Activated CD4-positive, CD25-positive, alpha-beta regulatory T cell (primary cell): ENCODE data around the gene TRIM3.
"Not testable (repeated sequence)": the region's sequence is repeated elsewhere in the genome, so short reads cannot be mapped to it uniquely, and the experiment has no call there.

ENCODE experiments used
- DNase-seq, 4 experiments: peaks; one replicate each; lab custom pipeline; 2025; lab: John Stamatoyannopoulos, UW

TRIM3 gene

DNA sequence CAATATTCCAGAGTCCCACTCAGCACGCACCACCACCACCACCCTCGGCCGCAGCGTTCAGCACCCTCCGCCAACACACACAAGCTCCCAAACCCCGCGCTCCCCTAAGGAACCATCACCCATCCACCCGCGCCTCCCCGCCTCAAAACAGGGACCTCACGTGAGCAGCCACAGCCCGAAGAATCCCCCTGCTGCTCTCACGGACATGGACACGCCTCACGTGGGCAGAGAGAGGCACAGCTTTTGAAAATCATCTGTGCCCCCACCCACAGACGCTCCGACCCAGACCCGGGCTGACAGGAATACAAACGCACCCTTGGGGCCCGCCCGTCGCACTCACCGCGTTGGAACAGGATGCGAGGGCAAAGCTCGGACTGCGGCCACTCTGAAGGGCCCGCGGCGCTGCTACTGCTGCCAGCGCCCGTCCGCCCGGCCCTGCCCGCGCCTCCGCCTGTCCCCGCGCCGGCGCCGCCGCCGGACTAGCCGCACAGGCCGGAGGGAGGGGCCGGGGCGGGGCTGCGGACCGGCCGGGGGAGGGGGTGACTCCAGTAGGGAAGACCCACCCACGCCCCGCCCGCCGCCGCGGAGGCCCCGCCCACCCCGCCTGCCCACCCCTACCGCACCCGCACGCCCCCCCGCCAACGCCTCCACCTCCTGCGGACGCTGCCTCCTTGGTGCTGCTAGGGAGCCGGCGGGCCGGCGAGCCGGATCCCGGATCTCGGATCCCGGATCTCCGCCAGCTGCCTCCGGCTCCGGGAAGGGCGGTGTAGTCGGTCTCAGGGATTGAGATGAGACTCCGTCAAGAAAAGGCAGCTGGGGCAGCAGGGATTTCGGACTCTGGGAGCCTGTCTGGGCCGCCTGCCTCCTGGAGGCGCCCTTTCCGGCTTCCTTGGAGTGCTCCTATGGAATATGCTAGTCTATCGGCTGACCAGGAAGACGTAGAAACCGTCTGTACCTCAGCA is at the start of gene TRIM3:
Gene TRIM3 (minus strand): TSS at position 491 of the 962 bp plus-strand sequence. CDS start 8,246 bp downstream, outside the sequence.
- DNase-seq: peak; percentile 50 to 62 (median 56)

GRCh38 chr11:6523253-6523652 is 49.5 kb upstream of the TRIM3 start:
- DNase-seq: no peak

- not testable (repeated sequence) for DNase-seq
Observed at GRCh38 chr11:6521946-6522345, 48.2 kb upstream of the TRIM3 start.

GRCh38 chr11:6520265-6520664 is 46.5 kb upstream of the TRIM3 start:
- DNase-seq: no peak

DNA sequence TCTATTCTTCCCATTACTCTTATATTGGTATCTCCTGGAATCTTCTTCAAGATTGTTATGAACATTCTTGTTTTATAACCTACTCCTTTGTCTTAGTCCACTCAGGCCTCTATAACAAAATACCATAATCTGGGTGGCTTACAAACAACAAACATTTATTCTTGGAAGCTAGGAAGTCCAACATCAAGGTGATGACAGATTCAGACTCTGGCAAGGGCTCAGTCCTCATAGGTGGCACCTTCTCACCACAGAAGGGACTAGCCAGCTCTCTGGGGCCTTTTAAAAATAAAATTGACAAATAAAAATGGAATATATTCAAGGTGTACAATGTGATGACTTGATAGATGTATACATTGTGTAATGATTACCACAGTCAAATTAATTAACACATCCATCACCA is 43.1 kb upstream of the TRIM3 start:
- DNase-seq: no peak

GRCh38 chr11:6505577-6506240 is 32.0 kb upstream of the TRIM3 start:
- no peak for DNase-seq

DNA sequence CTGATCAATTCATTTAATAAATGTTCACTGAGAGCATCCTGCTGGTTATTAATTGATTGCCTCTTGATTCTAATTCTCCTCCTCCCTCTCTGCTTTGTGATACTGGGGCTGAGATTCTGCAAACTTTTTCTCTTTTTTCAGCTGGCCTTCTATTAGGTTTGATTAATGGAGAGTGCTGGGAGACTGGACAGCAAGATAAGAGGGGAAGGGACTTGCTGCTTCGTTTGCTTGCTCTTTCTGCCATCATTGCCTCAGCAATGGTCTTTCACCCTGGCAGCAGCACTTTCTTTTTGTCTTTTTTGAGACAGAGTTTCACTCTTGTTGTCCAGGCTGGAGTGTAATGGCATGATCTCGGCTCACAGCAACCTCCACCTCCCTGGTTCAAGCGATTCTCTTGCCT is 30.4 kb upstream of the TRIM3 start:
- no peak for DNase-seq

GRCh38 chr11:6502382-6502781 is 28.6 kb upstream of the TRIM3 start:
- no peak for DNase-seq

DNA sequence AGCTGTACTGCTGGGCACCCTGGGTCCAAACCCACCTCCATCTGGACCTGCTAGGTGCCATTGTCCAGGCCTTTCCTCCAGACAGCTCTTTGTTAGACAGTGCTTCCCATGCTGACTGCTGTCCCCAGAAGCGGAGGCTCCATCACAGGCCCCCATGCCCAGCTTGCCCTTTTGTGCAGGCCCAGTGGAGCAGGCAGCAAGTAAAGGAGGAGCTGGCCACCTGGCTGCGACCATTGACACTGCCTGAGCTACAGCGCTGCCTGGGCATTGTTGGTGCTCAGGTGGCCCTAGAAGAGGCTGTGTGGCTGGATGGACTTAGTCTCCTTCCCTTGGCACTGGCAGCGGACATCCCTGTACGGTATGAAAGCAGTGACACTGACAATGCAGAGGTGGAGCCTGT is 24.8 kb upstream of the TRIM3 start:
- DNase-seq: no peak

- no peak for DNase-seq
Observed at GRCh38 chr11:6498121-6498520, 24.4 kb upstream of the TRIM3 start.

GRCh38 chr11:6497069-6497839 is 23.5 kb upstream of the TRIM3 start, which contains the start of gene DNHD1:
DNHD1 (plus strand) TSS chr11:6497280; CDS start chr11:6498216, 936 bp downstream.
- DNase-seq: no peak

DNA sequence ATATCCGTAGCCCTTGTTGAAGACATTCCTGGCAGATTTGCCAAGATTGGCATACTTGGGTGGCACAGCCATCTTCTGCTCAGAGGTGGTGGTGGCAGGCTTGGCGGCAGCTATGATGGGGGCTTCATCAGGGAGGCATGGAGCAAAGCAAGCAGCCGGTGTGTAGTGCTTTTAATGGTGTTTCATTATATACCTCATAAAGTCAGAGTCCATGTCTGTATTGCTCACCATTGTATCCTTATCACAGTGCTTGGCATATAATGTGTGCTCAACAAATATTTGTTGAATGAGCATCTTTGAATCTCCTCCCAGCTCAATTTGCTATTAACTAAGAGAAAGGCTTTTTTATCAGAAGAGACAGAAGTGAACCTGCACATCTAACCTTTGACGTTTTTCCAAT is 15.6 kb upstream of the TRIM3 start:
- no peak for DNase-seq

DNA sequence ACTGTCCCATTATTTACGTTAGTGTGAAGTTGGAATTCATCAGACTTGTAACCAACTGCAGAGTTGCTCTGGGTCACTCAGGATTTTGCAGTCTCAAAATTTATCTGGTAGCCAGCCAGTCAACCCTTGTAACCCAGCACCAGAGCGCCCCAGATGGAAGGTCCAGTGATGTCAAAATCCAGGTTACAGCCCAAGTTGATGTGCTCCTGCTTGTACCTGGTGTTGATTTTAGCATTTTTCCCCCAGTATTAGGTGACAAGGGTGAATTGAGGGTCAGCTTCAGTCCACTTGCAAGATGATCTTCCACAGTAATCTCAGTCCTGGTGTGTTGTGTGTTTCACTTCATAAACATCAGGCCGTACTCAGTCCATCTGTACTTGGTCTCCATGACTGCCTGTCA is 15.1 kb upstream of the TRIM3 start:
- DNase-seq: no peak

GRCh38 chr11:6488342-6488741 is 14.6 kb upstream of the TRIM3 start:
- no peak for DNase-seq

DNA sequence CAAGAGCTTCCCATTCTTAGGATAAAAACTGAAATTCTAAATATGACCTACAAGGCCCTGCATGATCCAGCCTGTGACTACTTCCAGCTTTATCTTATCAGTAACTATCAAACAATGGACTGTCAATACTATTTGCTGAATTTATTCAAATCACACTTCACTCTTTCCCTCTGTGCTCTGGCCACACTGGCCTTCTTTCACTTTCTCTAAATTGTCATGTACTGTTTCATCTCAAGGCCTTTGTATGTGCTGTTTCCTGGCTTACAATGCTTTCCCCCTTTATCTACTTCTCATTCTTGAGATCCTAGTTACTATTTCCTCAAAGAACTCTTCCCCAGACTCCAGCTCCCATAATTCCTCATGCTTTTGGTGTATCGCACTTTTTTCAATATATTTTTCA is 13.2 kb upstream of the TRIM3 start:
- no peak for DNase-seq

DNA sequence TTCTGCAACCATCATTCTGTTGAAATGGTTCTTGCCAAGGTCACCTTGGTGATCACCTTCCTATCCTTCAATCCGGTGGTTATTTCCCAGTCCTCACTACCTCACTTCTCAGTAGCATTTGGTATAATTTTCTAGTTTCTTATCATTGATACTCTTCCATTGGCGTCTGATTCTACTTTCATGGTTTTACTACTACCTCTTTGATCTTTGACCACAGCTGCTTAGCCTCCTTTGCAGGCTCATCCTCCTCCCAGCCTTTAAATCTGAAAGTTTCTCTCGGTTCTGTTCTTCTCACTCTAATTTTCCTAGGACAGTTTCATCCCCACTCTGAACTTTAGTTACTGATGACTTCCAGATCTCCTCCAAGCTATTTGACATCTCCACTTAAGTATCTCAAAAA is 12.5 kb upstream of the TRIM3 start:
- DNase-seq: no peak

DNA sequence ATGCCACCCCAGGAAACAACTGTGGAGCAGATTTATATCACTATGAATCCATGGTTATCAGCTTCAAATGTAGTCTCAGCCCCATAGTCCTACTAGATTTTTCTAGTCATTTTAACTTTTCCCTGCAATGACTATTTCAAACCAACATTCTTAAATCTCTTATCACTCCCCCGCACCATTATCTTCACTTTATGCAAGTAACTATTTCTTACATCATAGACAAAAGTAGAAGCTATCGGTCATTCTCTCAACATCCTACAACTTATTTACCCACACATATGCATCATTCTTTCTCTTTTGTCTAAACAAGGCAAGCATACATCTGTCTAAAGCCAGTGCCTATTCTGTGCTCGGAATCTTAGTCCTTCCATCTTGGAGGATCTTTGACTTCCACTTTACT is 11.9 kb upstream of the TRIM3 start:
- no peak for DNase-seq

GRCh38 chr11:6483015-6483414 is 9.3 kb upstream of the TRIM3 start:
- DNase-seq: no peak

DNA sequence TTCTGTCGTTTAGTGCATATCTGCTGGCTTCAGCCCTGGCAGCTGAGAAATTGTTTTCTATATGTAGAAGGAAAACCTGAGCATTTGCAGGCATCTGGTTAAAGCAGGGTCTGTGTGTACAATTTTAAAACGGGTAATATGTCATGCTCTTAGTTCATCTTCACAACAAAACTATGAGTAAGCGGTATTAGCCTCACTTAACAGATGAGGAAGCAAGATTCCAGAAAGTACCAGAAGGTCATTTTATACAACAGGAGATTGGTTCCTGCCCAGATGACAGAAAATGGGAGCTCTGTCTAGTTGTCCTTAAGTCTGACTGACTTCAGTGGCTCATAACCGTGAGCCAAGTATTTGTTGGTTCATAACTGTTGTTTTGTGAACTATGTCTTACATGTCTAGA is 8.7 kb upstream of the TRIM3 start:
- DNase-seq: no peak

DNA sequence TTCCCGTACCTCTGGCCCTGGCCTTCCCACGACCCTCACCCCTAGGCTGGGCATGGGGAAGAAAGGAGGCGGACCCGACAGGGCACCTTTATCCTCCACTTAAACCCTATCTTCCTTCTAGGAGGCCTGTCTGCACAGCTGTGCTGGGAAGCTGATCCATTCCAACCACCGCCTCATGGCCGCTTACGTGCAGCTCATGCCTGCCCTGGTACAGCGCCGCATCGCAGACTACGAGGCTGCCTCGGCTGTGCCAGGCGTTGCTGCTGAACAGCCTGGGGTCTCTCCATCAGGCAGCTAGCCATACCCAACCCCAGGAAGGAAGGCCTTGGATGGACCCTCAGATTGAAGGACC is 8.2 kb upstream of the TRIM3 start:
- no peak for DNase-seq

GRCh38 chr11:6481012-6481923 is 7.5 kb upstream of the TRIM3 start, which contains the start of the genes ARFIP2 and TIMM10B:
ARFIP2 (minus strand) TSS chr11:6481331; CDS start chr11:6480421, 910 bp downstream.
TIMM10B (plus strand) TSS chr11:6481501; CDS start chr11:6481517, 16 bp downstream.
- peak; percentile 86 to 97 (median 94) for DNase-seq
